SK-N-SH (cell line): ENCODE measurements around the gene TMEM266. TPM values are rescaled to one million over a fixed set of nuclear protein-coding genes. Genes with fewer than 3 reads are reported as not detected.

Experiments
- CTCF ChIA-PET: fragments of 300-600, 350-600 bp; formaldehyde crosslinking; extraction: SDS; loops from one replicate; lab custom pipeline; 2021; lab: Yijun Ruan, JAX
- POLR2A ChIA-PET: fragments of 350-600 bp; sonication (Branson Sonifier 250); formaldehyde crosslinking; extraction: SDS; loops from one replicate; lab custom pipeline; 2020; ENCODE audit warnings: antibody characterized with exemption, inconsistent platforms; lab: Yijun Ruan, JAX
- DNase-seq: peaks from one replicate; pipeline ENCODE4 v3.0.0; 2012
- H2AFZ ChIP-seq: fragments of 200-600 bp; sonication (generic); 2 replicates; pipeline ENCODE4 v1.8.1; 2016; ENCODE audit warnings: antibody characterized with exemption, mild to moderate bottlenecking, low read depth
- H3F3A ChIP-seq: fragments of 200-600 bp; sonication (generic); replicated peaks from 2 replicates; pipeline ENCODE3; 2016; ENCODE audit warnings: antibody characterized with exemption, mild to moderate bottlenecking; ENCODE audit not compliant: insufficient read depth
- H3K27ac ChIP-seq, 2 experiments: fragments of 200-500 bp in 1 of 2; fragments of 200-600 bp in 1 of 2; sonication (Bioruptor generic) in 1 of 2; sonication (generic), shearing (Covaris generic) in 1 of 2; 2 replicates each; pipeline versions ENCODE4 v1.5.1 to v1.6.1; 2014 to 2016; ENCODE audit warnings: low read depth in 2 of 2, inconsistent platforms in 1 of 2, low read length in 1 of 2, mild to moderate bottlenecking in 1 of 2, mixed read lengths in 1 of 2
- H3K27me3 ChIP-seq: fragments of 200-600 bp; sonication (generic), shearing (Covaris generic); 2 replicates; pipeline ENCODE4 v1.6.1; 2016; ENCODE audit warnings: mixed run types; ENCODE audit not compliant: insufficient read depth
- H3K36me3 ChIP-seq, 2 experiments: fragments of 200-500 bp in 1 of 2; fragments of 200-600 bp in 1 of 2; sonication (Bioruptor generic) in 1 of 2; sonication (generic) in 1 of 2; replicated peaks in 1 of 2; 2 replicates each; pipeline versions ENCODE3 to v1.5.1; 2014 to 2016; ENCODE audit warnings: low read length in 1 of 2, mild to moderate bottlenecking in 1 of 2; ENCODE audit not compliant: insufficient read depth in 2 of 2, control insufficient read depth in 1 of 2
- H3K4me1 ChIP-seq, 2 experiments: fragments of 200-500 bp in 1 of 2; fragments of 200-600 bp in 1 of 2; sonication (Bioruptor generic) in 1 of 2; sonication (generic), shearing (Covaris generic) in 1 of 2; 2 replicates each; pipeline versions ENCODE4 v1.5.1 to v1.6.1; 2014 to 2016; ENCODE audit warnings: low read depth in 1 of 2, low read length in 1 of 2, mixed run types in 1 of 2; ENCODE audit not compliant: insufficient read depth in 2 of 2, control insufficient read depth in 1 of 2
- H3K4me2 ChIP-seq: fragments of 200-600 bp; sonication (generic), shearing (Covaris generic); 2 replicates; pipeline ENCODE4 v1.6.1; 2017; ENCODE audit warnings: mixed run types
- H3K4me3 ChIP-seq, 2 experiments: fragments of 200-500 bp in 1 of 2; fragments of 200-600 bp in 1 of 2; sonication (Bioruptor generic) in 1 of 2; sonication (generic), shearing (Covaris generic) in 1 of 2; 2 replicates each; pipeline versions ENCODE4 v1.5.1 to v1.8.1; 2014 to 2016; ENCODE audit warnings: low read depth in 2 of 2, inconsistent platforms in 1 of 2, low read length in 1 of 2, mild to moderate bottlenecking in 1 of 2, mixed read lengths in 1 of 2, moderate library complexity in 1 of 2
- H3K79me2 ChIP-seq: fragments of 200-600 bp; sonication (generic); 2 replicates; pipeline ENCODE4 v1.8.1; 2017; ENCODE audit warnings: mild to moderate bottlenecking; ENCODE audit not compliant: insufficient read depth
- H3K9ac ChIP-seq: fragments of 200-600 bp; sonication (generic); 2 replicates; pipeline ENCODE4 v1.6.1; 2017; ENCODE audit warnings: mixed run types
- H3K9me2 ChIP-seq: fragments of 200-600 bp; sonication (generic); 2 replicates; pipeline ENCODE4 v1.6.1; 2017; ENCODE audit warnings: mixed run types
- H3K9me3 ChIP-seq: fragments of 200-600 bp; sonication (generic); 2 replicates; pipeline ENCODE4 v1.6.1; 2017; ENCODE audit warnings: mixed run types, mild to moderate bottlenecking, moderate library complexity
- H4K20me1 ChIP-seq: fragments of 200-600 bp; sonication (generic); 2 replicates; pipeline ENCODE4 v1.6.1; 2017; ENCODE audit warnings: mild to moderate bottlenecking, mixed run types; ENCODE audit not compliant: insufficient read depth
- CTCF ChIP-seq: fragments of 200-600 bp; sonication (generic); IDR thresholded peaks from 2 replicates; pipeline ENCODE4 v1.6.1; 2017; ENCODE audit warnings: antibody characterized with exemption, mild to moderate bottlenecking, moderate library complexity
- ELF1 ChIP-seq: IDR thresholded peaks from 2 replicates; pipeline ENCODE4 v1.4.0; 2012
- EP300 ChIP-seq, 2 experiments: IDR thresholded peaks; 2 replicates each; pipeline versions ENCODE4 v1.4.0 to v1.6.1; 2012; ENCODE audit warnings: borderline replicate concordance in 1 of 2, low read depth in 1 of 2, low read length in 1 of 2
- FOSL2 ChIP-seq: IDR thresholded peaks from 2 replicates; pipeline ENCODE4 v1.4.0; 2012; ENCODE audit warnings: low read depth, mild to moderate bottlenecking, moderate library complexity, borderline replicate concordance
- FOXJ3 ChIP-seq: sonication (generic); formaldehyde crosslinking; IDR thresholded peaks from 2 replicates; pipeline ENCODE4 v1.5.1; 2020; ENCODE audit warnings: mild to moderate bottlenecking, missing genetic modification reagents
- FOXM1 ChIP-seq: IDR thresholded peaks from 2 replicates; pipeline ENCODE4 v1.4.0; 2012; ENCODE audit warnings: low read depth, mild to moderate bottlenecking
- JUND ChIP-seq: IDR thresholded peaks from 2 replicates; pipeline ENCODE4 v1.4.0; 2012
- MEF2A ChIP-seq: IDR thresholded peaks from 2 replicates; pipeline ENCODE4 v1.4.0; 2012; ENCODE audit warnings: low read depth, borderline replicate concordance
- PBX3 ChIP-seq: IDR thresholded peaks from 2 replicates; pipeline ENCODE4; 2012
- POLR2AphosphoS5 ChIP-seq: IDR thresholded peaks from 2 replicates; pipeline ENCODE4 v1.6.1; 2012; ENCODE audit warnings: low read depth, low read length
- SIN3A ChIP-seq: IDR thresholded peaks from 2 replicates; pipeline ENCODE4 v1.6.1; 2012; ENCODE audit warnings: low read depth, mild to moderate bottlenecking, low read length, moderate library complexity, borderline replicate concordance
- TCF12 ChIP-seq: IDR thresholded peaks from 2 replicates; pipeline ENCODE4 v1.4.0; 2012
- TEAD4 ChIP-seq: IDR thresholded peaks from 2 replicates; pipeline ENCODE4 v1.4.0; 2012; ENCODE audit warnings: mild to moderate bottlenecking, borderline replicate concordance; ENCODE audit not compliant: insufficient read depth
- YY1 ChIP-seq: IDR thresholded peaks from 2 replicates; pipeline ENCODE4 v1.4.0; 2012; ENCODE audit warnings: low read depth, mild to moderate bottlenecking
- WGBS: methylation state at CpG from one replicate; pipeline ENCODE4 v1.1.6; 2017; ENCODE audit warnings: low lambda C conversion rate; 5-methylcytosine and 5-hydroxymethylcytosine counted together
- polyA plus RNA-seq, 3 experiments: library from polyadenylated mRNA; depleted of rRNA; stranded (reverse); fragments of >200 nt; gene quantifications; 2 replicates each; pipeline ENCODE4 v1.2.3, GENCODE V29; 2012

TMEM266 gene
- polyA plus RNA-seq, 1 of the 3 experiments (the other 2 are of a cell fraction) = 0.07 TPM

- Histone ChIP-seq H3K4me1 (peaks cover 0 to under 1% of the 10 kb centered on the region in 2 experiments; a peak in 1 of 4 replicates), H3F3A (peaks cover 8% of the 10 kb centered on the region), H2AFZ (no peak overlapping the region), H3K27ac (peak overlapping the region in 1 of 2 experiments; percentile 44; a peak in 1 of 4 replicates), H4K20me1 (no peaks in the 10 kb centered on the region), H3K79me2 (no peaks in the 10 kb centered on the region), H3K36me3 (no peaks in the 10 kb centered on the region), H3K9me2 (no peaks in the 10 kb centered on the region), H3K9me3 (no peaks in the 10 kb centered on the region), H3K27me3 (no peaks in the 10 kb centered on the region), H3K4me2 (no peak overlapping the region), H3K9ac (no peak overlapping the region), H3K4me3 (no peak overlapping the region)
- DNase-seq = no peak
- 46% methylated on average over 7 of the region's 7 CpGs for WGBS
- ChIA-PET POLR2A (no interaction called here), CTCF (interaction anchor here (1.0 to 19.1 kb wide), 2 partner anchors 16 to 96 kb away, joined by 5 to 279 read pairs; partner anchors contain the start of gene TMEM266)
- TF ChIP-seq TEAD4 (0 out of 2 replicates have a peak, but pooled peaks have one; percentile 13), JUND (peak; percentile 32; the same call in 1 of the 2 replicates), TCF12 (peak; percentile 60), YY1 (no peak), MEF2A (no peak), FOSL2 (peak; percentile 54; the same call in 1 of the 2 replicates), FOXJ3 (CRISPR knock-in tag) (no peak), PBX3 (0 out of 2 replicates have a peak, but pooled peaks have one; percentile 40), ELF1 (peak; percentile 62)
Measured at GRCh38 chr15:76155731-76156130, 95.9 kb downstream of the TMEM266 start.

GRCh38 chr15:76158226-76158625, 98.4 kb downstream of the TMEM266 start:
- H3K4me1 ChIP-seq = peaks cover 0 to 10% of the 10 kb centered on the region in 2 experiments; a peak in 1 of 4 replicates
- H3K27ac ChIP-seq = no peak overlapping the region
- H3K4me2 ChIP-seq = no peak overlapping the region
- no peak overlapping the region for H3K4me3 ChIP-seq
- TF ChIP-seq SIN3A = no peak
- no peak for TF ChIP-seq FOSL2
- no peak overlapping the region for H3K9ac ChIP-seq
- H3K9me3 ChIP-seq = no peaks in the 10 kb centered on the region
- H3K36me3 ChIP-seq = no peaks in the 10 kb centered on the region
- CTCF ChIA-PET = interaction anchor here (1.0 to 19.1 kb wide), 5 partner anchors 8 to 372 kb away, joined by 3 to 279 read pairs (median 3); partner anchors contain the start of gene TMEM266
- H3K9me2 ChIP-seq = no peaks in the 10 kb centered on the region
- no peak for DNase-seq
- no peaks in the 10 kb centered on the region for H4K20me1 ChIP-seq
- WGBS = 88% methylated on average over 10 of the region's 10 CpGs
- H3K79me2 ChIP-seq = no peaks in the 10 kb centered on the region
- POLR2A ChIA-PET = no interaction called here
- H3F3A ChIP-seq = peaks cover 8% of the 10 kb centered on the region
- no peak overlapping the region for H2AFZ ChIP-seq
- H3K27me3 ChIP-seq = no peaks in the 10 kb centered on the region

GRCh38 chr15:76158815-76159214, 99.0 kb downstream of the TMEM266 start:
- H3K9me3 ChIP-seq = no peaks in the 10 kb centered on the region
- POLR2A ChIA-PET = no interaction called here
- no peaks in the 10 kb centered on the region for H3K79me2 ChIP-seq
- no peaks in the 10 kb centered on the region for H4K20me1 ChIP-seq
- H3K4me1 ChIP-seq = peaks cover 0 to 14% of the 10 kb centered on the region in 2 experiments; a peak in 1 of 4 replicates
- no peak overlapping the region for H3K27ac ChIP-seq
- no peak overlapping the region for H2AFZ ChIP-seq
- TF ChIP-seq EP300 (IDR thresholded peaks at IDR 0.05; ENCODE audit: borderline replicate concordance in 1 of 2, low read depth in 1 of 2, low read length in 1 of 2) (no peak), YY1 (no peak), SIN3A (no peak), CTCF (no peak), FOXM1 (no peak), POLR2AphosphoS5 (no peak), TEAD4 (no peak)
- H3K4me2 ChIP-seq = no peak overlapping the region
- DNase-seq = no peak
- CTCF ChIA-PET = interaction anchor here (1.0 to 19.1 kb wide), 6 partner anchors 8 to 373 kb away, joined by 3 to 279 read pairs (median 3); partner anchors contain the start of gene TMEM266
- no peaks in the 10 kb centered on the region for H3K9me2 ChIP-seq
- 70% methylated on average over 5 of the region's 5 CpGs for WGBS
- no peak overlapping the region for H3K9ac ChIP-seq
- no peaks in the 10 kb centered on the region for H3K27me3 ChIP-seq
- H3K4me3 ChIP-seq = no peak overlapping the region
- peaks cover 8% of the 10 kb centered on the region for H3F3A ChIP-seq
- no peaks in the 10 kb centered on the region for H3K36me3 ChIP-seq
